Measurements from ENCODE around the gene IFITM10.

DNA sequence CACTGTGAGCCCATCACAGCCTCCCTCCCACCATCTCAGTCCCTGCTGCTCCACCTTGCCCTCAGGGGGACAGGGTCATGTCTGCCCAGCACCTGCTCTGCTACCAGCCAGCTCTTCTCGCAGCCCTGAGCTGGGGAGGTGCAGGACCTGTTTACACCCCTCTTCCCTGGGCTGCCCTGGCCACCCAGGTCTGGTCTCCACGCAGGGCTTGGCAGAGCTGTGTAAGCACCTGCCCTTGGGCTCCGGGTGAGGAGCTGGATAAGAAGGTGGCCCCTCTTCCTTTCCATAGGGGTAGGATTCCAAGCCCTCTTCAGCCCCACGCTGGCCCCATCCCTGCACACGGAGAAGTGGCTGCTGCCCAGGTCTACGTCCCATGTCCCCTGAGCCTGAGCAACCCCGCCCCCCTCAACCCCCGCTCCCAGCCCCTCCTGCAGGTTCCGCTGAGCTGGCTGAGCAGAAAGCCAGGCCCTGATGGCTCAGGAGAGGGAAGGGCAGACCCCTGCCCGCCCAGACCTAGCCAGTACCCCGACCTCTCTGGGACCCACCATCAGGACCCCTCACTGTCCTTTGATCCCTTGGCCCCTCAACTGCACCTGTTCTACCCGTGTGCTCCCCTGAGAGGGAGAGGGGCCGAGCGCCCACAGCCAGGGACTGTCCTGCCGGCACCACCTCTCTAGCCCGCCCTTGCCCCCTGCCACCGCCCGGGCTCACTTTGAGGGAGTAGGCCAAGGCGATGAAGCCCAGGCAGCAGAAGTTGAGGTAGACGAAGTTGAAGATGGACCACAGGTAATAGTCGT is 3.2 kb downstream of the IFITM10 start:
- TF ChIP-seq POLR2A (IDR thresholded peaks at IDR 0.05): no peak
- TF ChIP-seq, protein P1, sequence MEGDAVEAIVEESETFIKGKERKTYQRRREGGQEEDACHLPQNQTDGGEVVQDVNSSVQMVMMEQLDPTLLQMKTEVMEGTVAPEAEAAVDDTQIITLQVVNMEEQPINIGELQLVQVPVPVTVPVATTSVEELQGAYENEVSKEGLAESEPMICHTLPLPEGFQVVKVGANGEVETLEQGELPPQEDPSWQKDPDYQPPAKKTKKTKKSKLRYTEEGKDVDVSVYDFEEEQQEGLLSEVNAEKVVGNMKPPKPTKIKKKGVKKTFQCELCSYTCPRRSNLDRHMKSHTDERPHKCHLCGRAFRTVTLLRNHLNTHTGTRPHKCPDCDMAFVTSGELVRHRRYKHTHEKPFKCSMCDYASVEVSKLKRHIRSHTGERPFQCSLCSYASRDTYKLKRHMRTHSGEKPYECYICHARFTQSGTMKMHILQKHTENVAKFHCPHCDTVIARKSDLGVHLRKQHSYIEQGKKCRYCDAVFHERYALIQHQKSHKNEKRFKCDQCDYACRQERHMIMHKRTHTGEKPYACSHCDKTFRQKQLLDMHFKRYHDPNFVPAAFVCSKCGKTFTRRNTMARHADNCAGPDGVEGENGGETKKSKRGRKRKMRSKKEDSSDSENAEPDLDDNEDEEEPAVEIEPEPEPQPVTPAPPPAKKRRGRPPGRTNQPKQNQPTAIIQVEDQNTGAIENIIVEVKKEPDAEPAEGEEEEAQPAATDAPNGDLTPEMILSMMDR (IDR thresholded peaks at IDR 0.05): no peak
